ENCODE results near the gene ARHGEF1.

DNA sequence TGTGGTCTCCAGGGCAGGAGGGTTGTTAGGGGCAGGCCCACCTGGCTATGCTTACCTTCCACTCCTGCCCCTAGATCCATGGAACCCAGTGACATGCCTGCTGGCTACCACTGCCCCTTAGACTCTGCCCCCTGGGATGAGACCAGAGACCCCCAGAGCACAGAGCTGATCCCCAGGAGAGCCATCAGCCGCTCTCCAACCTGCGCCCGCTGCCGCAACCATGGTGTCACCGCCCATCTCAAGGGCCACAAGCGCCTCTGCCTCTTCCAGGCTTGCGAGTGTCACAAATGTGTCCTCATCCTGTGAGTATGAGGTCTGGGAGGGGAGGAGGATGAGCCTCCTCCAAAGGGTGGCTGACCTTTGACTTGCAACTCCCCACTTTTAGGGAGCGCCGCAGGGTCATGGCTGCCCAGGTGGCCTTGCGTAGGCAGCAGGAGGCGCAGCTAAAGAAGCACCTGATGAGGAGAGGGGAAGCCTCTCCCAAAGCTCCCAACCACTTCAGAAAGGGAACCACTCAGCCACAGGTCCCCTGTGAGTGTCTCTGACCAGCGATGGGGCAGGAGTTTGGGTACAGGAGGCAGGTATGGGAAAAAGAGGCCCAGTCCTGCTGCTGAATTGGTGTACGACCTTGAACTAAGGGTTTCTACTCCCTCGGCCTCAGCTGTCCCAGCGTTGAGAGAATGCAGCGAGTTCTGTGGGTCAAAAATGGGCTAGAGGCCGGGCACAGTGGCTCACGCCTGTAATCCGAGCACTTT is 35.5 kb upstream of the ARHGEF1 start:
- TF ChIP-seq CTCF (IDR thresholded peaks at IDR 0.05 in 4 of 5, conservative IDR thresholded peaks at IDR 0.05 in 1 of 5), result no peak
- TF ChIP-seq POLR2A (IDR thresholded peaks at IDR 0.05), result no peak
